PC-9 (cell line): ENCODE data around the gene TMEM98. TPM values are rescaled to one million over a fixed set of nuclear protein-coding genes. Genes with fewer than 3 reads are reported as not detected.
"Not testable (repeated sequence)": the region's sequence is repeated elsewhere in the genome, so short reads cannot be mapped to it uniquely, and the experiment has no call there.

Source experiments
- BruUV-seq: library from RNA; stranded (reverse); fragments of 400-500 nt; replicated peaks from 2 replicates; lab custom pipeline; 2021; lab: Mats Ljungman, UMichigan
- CTCF ChIA-PET: fragments of 300-600 bp; sonication (Branson Sonifier 250); formaldehyde crosslinking; loops from one replicate; lab custom pipeline; 2022; ENCODE audit warnings: antibody characterized with exemption; lab: Charles Lee
- POLR2A ChIA-PET: fragments of 300-600 bp; sonication (Branson Sonifier 250); formaldehyde crosslinking; loops from one replicate; lab custom pipeline; 2022; ENCODE audit warnings: antibody characterized with exemption; ENCODE audit not compliant: unreplicated experiment; lab: Charles Lee
- DNase-seq, 2 experiments: peaks; one replicate each; pipeline versions ENCODE4 v3.0.0 to v3.0.0-alpha.2; 2015 to 2022; ENCODE audit warnings: mixed read lengths in 1 of 2
- H2AFZ ChIP-seq: fragments of 200-600 bp; sonication (generic); 2 replicates; pipeline ENCODE4 v1.8.1; 2017; ENCODE audit warnings: antibody characterized with exemption
- H3F3A ChIP-seq: fragments of 200-600 bp; sonication (generic); 2 replicates; pipeline ENCODE4 v1.8.1; 2017; ENCODE audit warnings: antibody characterized with exemption, mild to moderate bottlenecking, low read depth; ENCODE audit not compliant: insufficient read depth
- H3K27ac ChIP-seq: fragments of 200-600 bp; sonication (generic); 2 replicates; pipeline ENCODE4 v1.6.1; 2016; ENCODE audit warnings: mixed run types
- H3K27me3 ChIP-seq: fragments of 200-600 bp; sonication (generic); 2 replicates; pipeline ENCODE4 v1.6.1; 2016; ENCODE audit warnings: low read depth, mixed run types; ENCODE audit not compliant: insufficient read depth
- H3K36me3 ChIP-seq: fragments of 200-600 bp; sonication (generic); 2 replicates; pipeline ENCODE4 v1.6.1; 2016; ENCODE audit warnings: low read depth, mixed run types
- H3K4me1 ChIP-seq: fragments of 200-600 bp; sonication (generic); replicated peaks from 2 replicates; pipeline ENCODE4 v1.6.1; 2016; ENCODE audit warnings: mixed run types; ENCODE audit not compliant: insufficient read depth
- H3K4me2 ChIP-seq: fragments of 200-600 bp; sonication (generic); 2 replicates; pipeline ENCODE4 v1.6.1; 2017; ENCODE audit warnings: mixed run types
- H3K4me3 ChIP-seq: fragments of 200-600 bp; sonication (generic); 2 replicates; pipeline ENCODE4 v1.6.1; 2016; ENCODE audit warnings: mixed run types
- H3K79me2 ChIP-seq: fragments of 200-600 bp; sonication (generic); 2 replicates; pipeline ENCODE4 v1.6.1; 2017; ENCODE audit warnings: low read depth, mixed run types
- H3K9me2 ChIP-seq: fragments of 200-600 bp; sonication (generic); 2 replicates; pipeline ENCODE4 v1.8.1; 2017; ENCODE audit warnings: mild to moderate bottlenecking; ENCODE audit not compliant: insufficient read depth
- H3K9me3 ChIP-seq: fragments of 200-600 bp; sonication (generic); 2 replicates; pipeline ENCODE4 v1.8.1; 2016; ENCODE audit warnings: low read depth; ENCODE audit not compliant: insufficient read depth
- H4K20me1 ChIP-seq: fragments of 200-600 bp; sonication (generic); 2 replicates; pipeline ENCODE4 v1.8.1; 2017; ENCODE audit not compliant: insufficient read depth
- CTCF ChIP-seq: fragments of 200-600 bp; sonication (generic); conservative IDR thresholded peaks from 2 replicates; pipeline ENCODE4 v1.6.1; 2017; ENCODE audit warnings: mixed run types, antibody characterized with exemption, mild to moderate bottlenecking, moderate library complexity
- EZH2 ChIP-seq: fragments of 200-600 bp; sonication (generic); IDR thresholded peaks from 2 replicates; pipeline ENCODE4 v1.8.0; 2017; ENCODE audit warnings: antibody characterized with exemption, low read depth
- intact Hi-C: fragments of 100-400 bp; cut with micrococcal nuclease; formaldehyde crosslinking; loops from one replicate; pipeline ENCODE4 v1.10.0; 2022; ENCODE audit not compliant: unreplicated experiment
- total RNA-seq: library from RNA; stranded (reverse); gene quantifications from 2 replicates; pipeline ENCODE4 v1.2.3, GENCODE V29; 2021

Gene TMEM98
- total RNA-seq, 1 experiment from 2014 or later: not detected

GRCh38 chr17:32962320-32962711 lies 34.4 kb downstream of the TMEM98 start:
- Histone ChIP-seq H4K20me1 (no peaks in the 10 kb centered on the region), H3K27ac (no peak overlapping the region), H3K79me2 (no peaks in the 10 kb centered on the region), H3F3A (no peaks in the 10 kb centered on the region), H3K4me3 (no peak overlapping the region), H3K27me3 (peaks cover 27% of the 10 kb centered on the region), H3K4me1 (no peaks in the 10 kb centered on the region), H3K4me2 (no peak overlapping the region), H3K36me3 (no peaks in the 10 kb centered on the region), H2AFZ (no peak overlapping the region), H3K9me3 (no peaks in the 10 kb centered on the region), H3K9me2 (no peaks in the 10 kb centered on the region)
- intact Hi-C loops: no loop called here
- TF ChIP-seq CTCF (no peak), EZH2 (no peak)
- ChIA-PET CTCF (no interaction called here), POLR2A (no interaction called here)
- no TSS peak for BruUV-seq
- no peak for DNase-seq

GRCh38 chr17:32964541-32964940 lies 36.6 kb downstream of the TMEM98 start:
- Histone ChIP-seq H3K4me3 (no peak overlapping the region), H3K36me3 (no peaks in the 10 kb centered on the region), H3K4me1 (no peaks in the 10 kb centered on the region), H3K4me2 (no peak overlapping the region), H3K9me2 (no peaks in the 10 kb centered on the region), H4K20me1 (no peaks in the 10 kb centered on the region), H3K9me3 (no peaks in the 10 kb centered on the region), H3F3A (no peaks in the 10 kb centered on the region), H2AFZ (no peak overlapping the region), H3K27ac (no peak overlapping the region), H3K79me2 (no peaks in the 10 kb centered on the region), H3K27me3 (peaks cover 24% of the 10 kb centered on the region)
- POLR2A ChIA-PET: no interaction called here
- BruUV-seq: no TSS peak
- no peak for TF ChIP-seq CTCF
- TF ChIP-seq EZH2: no peak
- CTCF ChIA-PET: no interaction called here
- no peak for DNase-seq
- intact Hi-C loops: no loop called here

- DNase-seq, POLR2A ChIA-PET, H3K9me2 ChIP-seq, H3K4me2 ChIP-seq, BruUV-seq, H3K9me3 ChIP-seq, H3K27me3 ChIP-seq, H3K4me1 ChIP-seq, H3K36me3 ChIP-seq, H3K27ac ChIP-seq, H3K79me2 ChIP-seq, H3K4me3 ChIP-seq, H3F3A ChIP-seq, H2AFZ ChIP-seq, H4K20me1 ChIP-seq, intact Hi-C loops, CTCF ChIA-PET: not testable (repeated sequence)
Measured at GRCh38 chr17:32969231-32969630, 41.3 kb downstream of the TMEM98 start.

GRCh38 chr17:32970281-32970680 lies 42.3 kb downstream of the TMEM98 start:
- H3K27me3 ChIP-seq: peaks cover 3% of the 10 kb centered on the region
- H3K27ac ChIP-seq: no peak overlapping the region
- no peaks in the 10 kb centered on the region for H4K20me1 ChIP-seq
- H3K36me3 ChIP-seq: no peaks in the 10 kb centered on the region
- TF ChIP-seq CTCF (no peak), EZH2 (no peak)
- no peak overlapping the region for H3K4me3 ChIP-seq
- H3K9me3 ChIP-seq: no peaks in the 10 kb centered on the region
- H2AFZ ChIP-seq: no peak overlapping the region
- no peak overlapping the region for H3K4me2 ChIP-seq
- no peaks in the 10 kb centered on the region for H3F3A ChIP-seq
- no peaks in the 10 kb centered on the region for H3K9me2 ChIP-seq
- POLR2A ChIA-PET: no interaction called here
- CTCF ChIA-PET: no interaction called here
- H3K4me1 ChIP-seq: no peaks in the 10 kb centered on the region
- DNase-seq: no peak
- H3K79me2 ChIP-seq: no peaks in the 10 kb centered on the region
- intact Hi-C loops: no loop called here
- BruUV-seq: no TSS peak
